CD4-positive, alpha-beta T cell treated with Interferon gamma for 1 hour (primary cell): ENCODE measurements around the gene SP8.

ENCODE experiments used
- DNase-seq: peaks from one replicate; pipeline ENCODE4 v3.0.0-alpha.2; 2020

SP8 gene

GRCh38 chr7:20793694-20794394 lies 7.2 kb upstream of the SP8 start:
- no peak for DNase-seq

DNA sequence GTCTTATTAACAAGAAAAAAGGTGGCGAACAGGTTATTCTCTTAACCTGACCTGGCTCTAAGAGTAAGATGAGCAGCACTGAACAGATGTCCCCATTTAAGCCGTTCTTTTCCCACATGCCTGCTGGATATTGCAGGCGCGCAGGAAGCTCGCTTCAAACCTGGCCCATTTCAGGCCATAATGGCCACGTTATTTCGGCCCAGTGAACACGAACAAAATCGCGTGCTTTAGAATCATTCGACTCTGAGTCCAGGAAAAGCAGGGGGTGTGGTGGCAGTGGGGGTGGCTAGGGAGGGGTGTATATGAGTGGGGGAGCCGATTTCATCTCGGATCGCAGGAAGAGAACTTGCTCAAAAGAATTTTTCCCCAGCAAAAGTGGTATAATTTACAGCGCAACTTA lies 6.6 kb upstream of the SP8 start:
- DNase-seq = no peak

DNA sequence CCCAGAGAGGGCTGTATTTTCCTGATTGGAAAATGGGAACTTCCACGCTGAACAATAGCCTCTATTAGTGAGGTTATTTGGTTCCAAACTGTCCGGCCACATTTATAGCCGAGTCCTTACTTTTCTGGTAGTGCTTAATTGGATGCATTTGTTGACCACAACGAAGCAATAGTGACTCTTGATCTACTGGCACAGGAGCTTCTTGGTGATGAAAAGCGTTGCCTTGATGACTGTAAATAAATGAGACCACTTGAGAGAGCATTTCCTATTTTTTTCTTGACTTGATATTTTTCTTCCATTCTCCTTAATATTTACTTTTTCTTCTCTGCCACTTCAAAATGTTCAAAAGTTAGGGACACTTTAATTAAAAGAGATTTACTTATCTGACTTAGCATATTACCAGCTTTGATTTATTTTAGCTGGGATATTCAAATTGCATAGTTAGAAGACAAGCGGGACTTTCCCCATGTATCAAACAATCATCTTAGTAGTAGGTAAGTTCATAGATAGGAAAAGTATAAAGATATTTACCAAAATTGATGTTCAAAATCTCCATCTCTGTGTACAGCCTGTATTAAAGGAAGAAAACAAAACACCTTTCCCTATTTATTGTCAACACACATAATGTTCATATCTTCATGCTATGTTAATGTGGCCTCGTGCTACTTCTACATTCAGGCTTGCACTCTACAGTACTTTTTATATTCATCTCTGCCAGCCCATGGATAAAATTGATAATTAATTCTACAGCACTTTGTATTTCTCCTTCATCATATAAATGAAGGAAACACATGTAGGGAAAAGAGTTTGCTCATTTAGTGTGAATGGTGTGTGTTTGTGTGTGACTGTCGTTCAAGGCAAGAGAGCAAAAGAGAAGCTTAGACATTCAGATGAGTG lies 5.1 kb upstream of the SP8 start:
- DNase-seq = no peak

- no peak for DNase-seq
These were observed 3.7 kb upstream of the SP8 start for GRCh38 chr7:20790375-20790774.

- no peak for DNase-seq
These were observed 1.8 kb upstream of the SP8 start for GRCh38 chr7:20788420-20788990.

DNA sequence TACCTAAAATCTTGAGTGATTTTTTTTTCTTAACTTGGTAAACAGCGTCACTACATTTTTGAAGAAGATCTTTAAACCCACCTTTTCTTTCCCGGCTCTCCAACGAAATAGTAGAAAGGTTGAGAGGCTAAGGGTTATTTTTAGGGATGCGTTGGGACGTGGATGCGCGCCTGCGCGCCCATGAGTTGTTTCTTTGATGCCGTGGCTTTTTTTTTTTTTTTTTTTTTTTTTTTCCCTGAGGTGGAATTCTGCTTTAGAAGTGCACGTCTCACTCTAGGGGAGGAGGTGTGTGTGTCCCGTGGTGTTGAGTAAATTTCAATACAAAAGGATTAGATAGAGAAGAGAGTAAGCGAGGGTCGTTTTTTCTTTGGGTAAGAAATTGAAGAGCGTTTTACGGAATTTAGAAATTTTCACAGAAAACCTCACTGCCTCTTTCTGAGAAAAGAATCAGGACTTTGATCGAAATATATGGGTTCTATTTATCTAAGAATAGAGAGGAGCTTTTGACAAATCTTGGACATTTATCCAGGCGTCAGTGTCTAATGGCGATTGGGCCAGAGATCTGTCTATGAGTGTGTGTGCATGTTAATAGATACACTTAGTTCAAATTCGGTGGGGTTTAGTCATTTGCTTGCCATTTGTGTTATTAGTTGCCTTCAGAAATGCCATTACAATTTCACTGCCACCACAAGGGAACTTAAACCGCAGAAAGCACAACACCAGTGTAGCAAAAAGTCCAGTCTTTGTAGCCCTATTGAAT lies 1.2 kb upstream of the SP8 start:
- no peak for DNase-seq

DNA sequence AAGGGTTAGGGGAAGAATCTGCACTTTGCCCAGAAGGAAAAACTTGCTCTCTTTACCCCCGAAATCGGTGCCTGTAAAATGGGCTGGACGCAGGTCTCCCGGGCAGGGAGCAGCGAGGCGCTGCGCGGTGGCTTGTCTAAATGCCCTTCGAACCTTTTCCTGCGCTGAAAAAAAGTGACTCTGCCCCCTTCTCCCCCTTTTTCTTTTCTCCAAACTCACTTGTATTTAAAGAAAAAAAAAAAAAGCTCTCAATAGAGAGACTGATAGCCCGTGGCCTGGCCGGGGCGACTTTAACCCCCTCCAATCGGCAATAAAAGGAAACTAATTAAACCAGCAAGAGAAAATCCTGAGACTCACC lies 286 bp downstream of the SP8 start:
- DNase-seq = no peak

GRCh38 chr7:20786049-20786412 lies 655 bp downstream of the SP8 start:
- DNase-seq = no peak

DNA sequence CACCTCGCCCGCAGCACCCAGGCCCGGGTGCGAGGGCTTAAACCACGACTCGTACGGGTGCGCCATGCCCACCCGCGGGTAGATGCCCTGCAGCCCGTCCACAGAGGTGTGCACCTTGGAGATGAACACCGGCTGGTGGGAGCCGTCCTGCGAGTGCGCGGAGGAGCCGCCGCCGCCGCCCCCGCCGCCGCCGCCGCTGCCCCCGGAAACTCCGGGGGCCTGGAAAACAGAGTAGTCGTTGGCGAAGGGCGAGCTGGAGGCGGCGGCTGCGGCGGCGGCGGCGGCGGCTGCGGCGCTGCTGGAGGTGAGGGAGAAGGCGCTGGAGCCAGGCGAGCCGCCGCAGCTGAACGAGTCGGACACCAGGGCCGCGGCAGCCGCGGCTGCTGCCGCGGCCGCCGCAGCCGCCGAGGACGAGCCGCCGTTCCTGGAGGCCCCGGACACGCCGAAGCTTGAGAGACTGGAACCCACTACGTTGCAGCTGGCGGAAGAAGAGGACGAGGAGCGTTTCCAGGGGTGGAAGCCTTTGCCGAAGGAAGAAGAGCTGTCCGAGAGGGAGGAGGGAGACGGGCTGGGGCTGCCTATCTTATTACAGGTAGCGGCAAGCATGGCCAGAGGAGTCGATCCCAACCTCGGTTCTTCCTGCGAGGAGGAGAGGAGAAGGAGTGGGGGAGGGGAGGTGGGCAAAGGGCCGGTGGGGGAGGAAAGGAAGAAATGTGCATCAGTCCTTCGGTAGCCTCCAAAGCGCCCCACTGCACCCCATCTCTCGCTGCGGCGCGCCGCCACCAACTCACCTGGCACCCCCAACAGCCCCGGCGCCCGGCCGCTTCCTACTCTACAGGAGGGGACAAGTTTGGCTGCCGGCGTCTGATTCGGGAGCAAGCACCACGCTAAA lies 1.3 kb downstream of the SP8 start:
- DNase-seq = no peak

- DNase-seq = no peak
These were observed 2.1 kb downstream of the SP8 start for GRCh38 chr7:20784388-20785156.

- DNase-seq = no peak
These were observed 2.8 kb downstream of the SP8 start for GRCh38 chr7:20783700-20784387.

- DNase-seq = no peak
These were observed 3.5 kb downstream of the SP8 start for GRCh38 chr7:20783125-20783699.

GRCh38 chr7:20779041-20779440 lies 7.6 kb downstream of the SP8 start:
- no peak for DNase-seq

DNA sequence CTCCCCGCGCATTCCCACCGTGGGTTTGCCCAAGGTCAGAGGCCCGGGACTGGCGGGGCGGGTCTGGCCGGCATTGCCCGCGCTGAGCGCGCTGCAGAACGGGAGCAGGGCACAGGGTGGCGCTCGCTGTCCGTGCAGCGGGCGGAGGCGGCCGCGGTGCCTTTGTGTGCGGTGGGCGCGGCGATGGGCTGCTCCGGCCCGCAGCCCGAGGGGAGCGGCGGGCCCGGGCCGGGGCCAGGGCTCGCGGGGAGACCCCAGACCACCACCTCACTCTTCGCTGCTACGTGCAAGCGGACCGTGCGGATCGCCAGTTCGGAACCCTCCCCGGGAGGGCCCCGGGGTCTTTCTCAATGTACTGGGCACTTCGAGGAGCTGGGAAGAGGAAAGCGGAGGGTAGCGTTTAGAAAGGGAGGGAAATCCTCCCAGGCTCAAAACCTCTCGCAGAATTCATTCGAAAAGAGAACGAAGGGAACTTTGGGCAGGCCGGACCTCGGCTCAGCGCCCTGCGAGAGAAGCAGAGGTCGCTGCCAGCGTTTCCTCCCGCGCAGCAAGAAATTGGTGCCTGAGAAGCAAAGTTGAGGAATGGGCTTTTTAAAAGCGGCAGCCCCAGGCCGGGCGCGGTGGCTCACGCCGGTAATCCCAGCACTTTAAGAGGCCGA lies 8.5 kb downstream of the SP8 start:
- no peak for DNase-seq

DNA sequence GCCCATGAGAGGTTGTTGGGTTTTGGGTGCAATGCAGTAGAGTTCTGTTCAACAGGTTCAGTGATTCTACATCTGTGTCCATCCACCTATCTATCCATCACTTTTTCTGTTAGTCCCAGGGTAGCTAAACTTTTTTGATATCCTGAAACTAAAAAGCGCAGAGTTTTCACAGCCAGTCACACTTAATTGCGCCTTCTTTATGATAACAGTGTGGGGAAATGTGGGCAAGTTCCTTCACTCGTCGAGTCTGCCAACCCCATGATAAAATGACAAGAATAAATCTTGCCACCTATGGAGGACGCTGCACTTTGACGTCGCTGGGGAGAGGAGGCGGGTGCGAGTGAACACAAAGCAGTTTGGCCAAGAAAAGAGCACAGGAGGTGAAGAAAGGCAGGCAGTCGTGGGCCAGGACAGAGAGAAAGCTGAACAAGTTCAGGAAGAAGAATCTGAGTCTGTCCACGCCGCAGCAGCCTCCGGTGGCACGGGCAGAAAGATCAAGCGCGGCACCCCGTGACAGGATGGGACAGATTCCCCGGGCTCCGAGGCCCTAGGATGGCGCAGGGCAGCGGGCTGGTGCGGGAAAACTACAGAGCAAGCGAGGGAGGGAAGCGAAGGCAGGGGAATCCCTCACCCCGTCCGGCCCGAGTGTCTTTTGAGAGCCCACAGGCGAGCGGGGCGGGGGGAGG lies 9.2 kb downstream of the SP8 start:
- no peak for DNase-seq

- DNase-seq = no peak
These were observed 9.7 kb downstream of the SP8 start for GRCh38 chr7:20776942-20777341.

- DNase-seq = no peak
These were observed 10.3 kb downstream of the SP8 start for GRCh38 chr7:20776214-20776911.

GRCh38 chr7:20754001-20754400 lies 32.7 kb downstream of the SP8 start:
- DNase-seq = no peak

DNA sequence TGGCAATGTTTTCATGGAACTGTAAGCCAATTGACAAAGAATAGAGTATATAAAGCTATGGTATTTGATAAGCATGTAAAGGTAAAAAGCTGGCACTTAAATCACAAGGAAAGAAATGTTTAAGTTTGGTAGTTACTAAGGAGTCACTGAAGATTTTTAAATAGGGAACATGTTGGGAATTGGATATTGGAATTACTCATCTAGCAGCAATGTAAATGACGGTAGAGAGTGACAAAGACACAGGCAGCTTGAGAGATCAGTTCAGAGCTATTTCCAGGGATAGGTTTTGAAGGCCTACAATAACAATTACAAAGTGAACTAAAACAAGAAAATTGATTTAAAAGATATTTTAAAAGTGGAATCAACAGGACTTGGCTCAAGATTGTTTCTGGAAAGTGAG lies 36.8 kb downstream of the SP8 start:
- no peak for DNase-seq
